IMR-90 (cell line): ENCODE results near the gene SLC13A5. TPM values are rescaled to one million over a fixed set of nuclear protein-coding genes. Genes with fewer than 3 reads are reported as not detected.

Experiments
- ATAC-seq: fragments of 200-7000 bp; cut with Tn5 transposase; 2 replicates; pipeline ENCODE4 v1.9.1; 2020; ENCODE audit warnings: low read depth, mild to moderate bottlenecking, moderate library complexity
- BruUV-seq: library from RNA; stranded (reverse); fragments of 400-500 nt; replicated peaks from 2 replicates; lab custom pipeline; 2021; lab: Mats Ljungman, UMichigan
- CTCF ChIA-PET: fragments of 300-600 bp; formaldehyde crosslinking; extraction: SDS; loops from one replicate; lab custom pipeline; 2021; ENCODE audit warnings: antibody characterized with exemption; lab: Yijun Ruan, JAX
- POLR2A ChIA-PET: fragments of 300-600 bp; sonication (Branson Sonifier 250); formaldehyde crosslinking; loops from one replicate; lab custom pipeline; 2022; ENCODE audit warnings: antibody characterized with exemption; ENCODE audit not compliant: unreplicated experiment; lab: Charles Lee
- DNase-seq: peaks from one replicate; pipeline ENCODE4 v3.0.0; 2013
- H2AFZ ChIP-seq: replicated peaks from 2 replicates; pipeline ENCODE3; 2013; ENCODE audit warnings: low read length, mild to moderate bottlenecking; ENCODE audit not compliant: poor library complexity
- H2AK5ac ChIP-seq: 2 replicates; pipeline ENCODE4 v1.6.1; 2013; ENCODE audit warnings: low read depth, low read length, inconsistent platforms
- H2AK9ac ChIP-seq: replicated peaks from 2 replicates; pipeline ENCODE3; 2013; ENCODE audit warnings: mild to moderate bottlenecking, low read depth, low read length, moderate library complexity; ENCODE audit not compliant: poor library complexity
- H2BK120ac ChIP-seq: 2 replicates; pipeline ENCODE4 v1.6.1; 2013; ENCODE audit warnings: low read depth, low read length, inconsistent platforms
- H2BK15ac ChIP-seq: 3 replicates; pipeline ENCODE4 v1.6.1; 2013; ENCODE audit warnings: low read depth, low read length, inconsistent platforms
- H2BK20ac ChIP-seq: 2 replicates; pipeline ENCODE4 v1.6.1; 2013; ENCODE audit warnings: low read depth, mild to moderate bottlenecking, inconsistent platforms, low read length, moderate library complexity
- H2BK5ac ChIP-seq: 2 replicates; pipeline ENCODE4 v1.6.1; 2013; ENCODE audit warnings: mild to moderate bottlenecking, low read depth, low read length, inconsistent platforms; ENCODE audit not compliant: poor library complexity, severe bottlenecking
- H3K14ac ChIP-seq: replicated peaks from 2 replicates; pipeline ENCODE4 v1.6.1; 2013; ENCODE audit warnings: low read depth, low read length, inconsistent platforms
- H3K18ac ChIP-seq: 2 replicates; pipeline ENCODE4 v1.6.1; 2013; ENCODE audit warnings: low read depth, low read length, control low read depth
- H3K23ac ChIP-seq: 2 replicates; pipeline ENCODE4 v1.6.1; 2013; ENCODE audit warnings: low read depth, low read length, inconsistent platforms
- H3K27ac ChIP-seq: 2 replicates; pipeline ENCODE4 v1.5.1; 2013; ENCODE audit warnings: mild to moderate bottlenecking, control low read depth, low read length; ENCODE audit not compliant: insufficient read depth
- H3K27me3 ChIP-seq: 2 replicates; pipeline ENCODE4 v1.6.1; 2013; ENCODE audit warnings: low read length; ENCODE audit not compliant: control insufficient read depth, insufficient read depth
- H3K36me3 ChIP-seq: 2 replicates; pipeline ENCODE4 v1.6.1; 2013; ENCODE audit warnings: low read length, mixed read lengths; ENCODE audit not compliant: control insufficient read depth, insufficient read depth
- H3K4ac ChIP-seq: 2 replicates; pipeline ENCODE4 v1.6.1; 2013; ENCODE audit warnings: low read depth, low read length, inconsistent platforms
- H3K4me1 ChIP-seq: 2 replicates; pipeline ENCODE4 v1.6.1; 2013; ENCODE audit warnings: low read length, mixed read lengths; ENCODE audit not compliant: control insufficient read depth, insufficient read depth
- H3K4me2 ChIP-seq: 2 replicates; pipeline ENCODE4 v1.6.1; 2013; ENCODE audit warnings: low read depth, mild to moderate bottlenecking, control low read depth, low read length, moderate library complexity
- H3K4me3 ChIP-seq: 2 replicates; pipeline ENCODE4 v1.5.1; 2013; ENCODE audit warnings: low read depth, mild to moderate bottlenecking, control low read depth, low read length, moderate library complexity; ENCODE audit not compliant: insufficient read depth
- H3K56ac ChIP-seq: 2 replicates; pipeline ENCODE4 v1.6.1; 2013; ENCODE audit warnings: low read length, inconsistent platforms; ENCODE audit not compliant: insufficient read depth; ENCODE audit errors: extremely low read depth
- H3K79me1 ChIP-seq, 2 experiments: 2 replicates each; pipeline ENCODE4 v1.6.1; 2013; ENCODE audit warnings: low read length in 2 of 2, inconsistent platforms in 1 of 2, low read depth in 1 of 2
- H3K9ac ChIP-seq: 2 replicates; pipeline ENCODE4 v1.6.1; 2013; ENCODE audit warnings: low read depth, low read length, control low read depth
- H3K9me1 ChIP-seq: 2 replicates; pipeline ENCODE4 v1.6.1; 2013; ENCODE audit warnings: low read length, inconsistent platforms; ENCODE audit not compliant: insufficient read depth
- H3K9me3 ChIP-seq: 2 replicates; pipeline ENCODE4 v1.6.1; 2013; ENCODE audit warnings: low read length; ENCODE audit not compliant: control insufficient read depth, insufficient read depth
- H4K20me1 ChIP-seq: 2 replicates; pipeline ENCODE4 v1.6.1; 2013; ENCODE audit warnings: low read length, inconsistent platforms; ENCODE audit not compliant: insufficient read depth
- H4K5ac ChIP-seq: 2 replicates; pipeline ENCODE4 v1.6.1; 2013; ENCODE audit warnings: mild to moderate bottlenecking, low read depth, low read length, control low read depth
- H4K8ac ChIP-seq, 2 experiments: 2 replicates each; pipeline ENCODE4 v1.6.1; 2013; ENCODE audit warnings: low read depth in 2 of 2, low read length in 2 of 2, control low read depth in 1 of 2, inconsistent platforms in 1 of 2
- H4K91ac ChIP-seq: 2 replicates; pipeline ENCODE4 v1.6.1; 2013; ENCODE audit warnings: low read depth, low read length, inconsistent platforms; ENCODE audit not compliant: insufficient read depth
- CEBPB ChIP-seq: IDR thresholded peaks from 2 replicates; pipeline ENCODE4 v1.6.1; 2012; ENCODE audit warnings: low read depth, low read length, improper control_type of control experiment
- CHD1 ChIP-seq: IDR thresholded peaks from 2 replicates; pipeline ENCODE4 v1.6.1; 2012; ENCODE audit warnings: low read depth, low read length, improper control_type of control experiment
- CTCF ChIP-seq: conservative IDR thresholded peaks from 2 replicates; pipeline ENCODE4 v1.5.1; 2012; ENCODE audit warnings: mild to moderate bottlenecking, low read depth, low read length, improper control_type of control experiment
- MAZ ChIP-seq: IDR thresholded peaks from 2 replicates; pipeline ENCODE4 v1.6.1; 2012; ENCODE audit warnings: low read depth, mild to moderate bottlenecking, low read length, improper control_type of control experiment, moderate library complexity, borderline replicate concordance
- NFE2L2 ChIP-seq: fragments of 150-350 bp; IDR thresholded peaks from 2 replicates; pipeline ENCODE4 v1.6.1; 2016; ENCODE audit warnings: low read depth, mild to moderate bottlenecking, low read length
- RFX5 ChIP-seq: IDR thresholded peaks from 2 replicates; pipeline ENCODE4 v1.8.0; 2012; ENCODE audit warnings: low read depth, mild to moderate bottlenecking, low read length, moderate library complexity
- SMC3 ChIP-seq: fragments of 150-350 bp; IDR thresholded peaks from 2 replicates; pipeline ENCODE4 v1.6.1; 2016; ENCODE audit warnings: low read depth, mild to moderate bottlenecking, antibody characterized with exemption, low read length, moderate library complexity
- USF2 ChIP-seq: fragments of 150-350 bp; IDR thresholded peaks from 2 replicates; pipeline ENCODE4 v1.6.1; 2017; ENCODE audit warnings: mild to moderate bottlenecking, antibody characterized with exemption, low read length, low read depth
- WGBS, 2 experiments: methylation state at CpG; one replicate each; pipeline versions ENCODE4 v1.1.5 to v1.1.7; 2013; ENCODE audit warnings: missing lambda C conversion rate in 2 of 2; ENCODE audit not compliant: insufficient read length in 1 of 2; ENCODE audit errors: extremely low coverage in 2 of 2; 5-methylcytosine and 5-hydroxymethylcytosine counted together
- dilution Hi-C: fragments of 300-500 bp; cut with HindIII; formaldehyde crosslinking; loops from one replicate; pipeline ENCODE4 v1.14.3; 2018; ENCODE audit warnings: low sequenced_read_pairs; ENCODE audit not compliant: unreplicated experiment
- in situ Hi-C: fragments of 300-500 bp; cut with MboI; formaldehyde crosslinking; loops from 3 replicates; pipeline ENCODE4 v1.14.3; 2019; ENCODE audit warnings: low sequenced_read_pairs, inconsistent platforms, mixed read lengths
- intact Hi-C: fragments of 100-400 bp; cut with micrococcal nuclease; formaldehyde crosslinking; loops from 2 replicates; pipeline ENCODE4 v1.10.0; 2022
- polyA plus RNA-seq, 3 experiments: library from polyadenylated mRNA; depleted of rRNA; stranded (reverse); fragments of >200 nt; gene quantifications; 2 replicates each; pipeline ENCODE4 v1.2.3, GENCODE V29; 2012; ENCODE audit warnings: low replicate concordance in 1 of 3
- total RNA-seq: library from RNA; depleted of rRNA; stranded (reverse); fragments of >200 nt; gene quantifications from 2 replicates; pipeline ENCODE4 v1.2.3, GENCODE V29; 2012

SLC13A5 gene
- total and polyA plus RNA-seq, 2 of the 4 experiments (the other 2 are of a cell fraction) = not detected

DNA sequence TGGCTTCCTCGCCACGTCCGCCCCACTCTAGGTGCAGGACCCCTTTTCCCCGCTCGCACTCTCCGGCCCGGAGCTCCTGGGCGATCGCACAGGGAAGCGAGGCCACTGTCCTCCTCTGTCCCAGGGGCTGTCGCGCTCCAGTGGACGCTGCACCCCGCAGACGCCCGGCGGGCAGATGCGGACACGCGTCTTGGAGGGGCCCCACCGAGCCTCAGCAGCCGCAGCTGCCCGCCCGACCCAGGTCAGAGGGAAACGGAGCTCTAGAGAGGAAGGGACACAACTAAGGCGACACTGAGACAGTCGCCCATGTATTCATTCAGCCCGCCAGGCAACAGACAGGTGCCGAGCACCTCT, 726 bp upstream of the SLC13A5 start:
- Histone ChIP-seq H2BK15ac (no peak overlapping the region), H3K9me3 (peaks cover 3% of the 10 kb centered on the region), H2BK20ac (no peak overlapping the region), H3K4me1 (no peaks in the 10 kb centered on the region), H4K5ac (no peak overlapping the region), H3K9me1 (no peaks in the 10 kb centered on the region), H3K79me1 (no peaks in the 10 kb centered on the region), H3K27me3 (peaks cover 32% of the 10 kb centered on the region), H3K4ac (no peak overlapping the region), H3K23ac (no peak overlapping the region), H3K9ac (no peak overlapping the region), H2BK120ac (no peak overlapping the region), H4K91ac (no peak overlapping the region), H3K4me2 (no peak overlapping the region; the same call in 1 of the 2 replicates), H2BK5ac (no peak overlapping the region), H3K36me3 (no peaks in the 10 kb centered on the region), H2AFZ (peak overlapping the region; percentile 81), H4K8ac (no peak overlapping the region), H3K56ac (no peak overlapping the region), H4K20me1 (no peaks in the 10 kb centered on the region), H2AK5ac (no peak overlapping the region), H2AK9ac (no peak overlapping the region), H3K18ac (no peak overlapping the region), H3K27ac (no peak overlapping the region), H3K4me3 (no peak overlapping the region; the same call in 1 of the 2 replicates), H3K14ac (no peak overlapping the region)
- TF ChIP-seq CEBPB = no peak
- TF ChIP-seq NFE2L2 = no peak
- no peak for TF ChIP-seq MAZ
- TF ChIP-seq SMC3 = no peak
- TF ChIP-seq RFX5 = no peak
- no peak for TF ChIP-seq CTCF
- no peak for TF ChIP-seq CHD1
- no peak for TF ChIP-seq USF2
- ChIA-PET POLR2A (no interaction called here), CTCF (interaction anchor here (0.6 kb wide), 1 partner anchor 1370 kb away, joined by 3 read pairs; no protein-coding TSS in a partner anchor)
- in situ Hi-C loops (no loop called here), dilution Hi-C loops (no loop called here), intact Hi-C loops (no loop called here)
- ATAC-seq (no peak), DNase-seq (no peak)
- 13% methylated on average over 8 of the region's 29 CpGs; no CpG with 5 or more reads in 1 of the 2 experiments for WGBS, 2 experiments
- BruUV-seq = no TSS peak
